RWPE2 (cell line): ENCODE measurements around the gene SH3PXD2A.

ENCODE experiments used
- ATAC-seq: fragments of 200-7000 bp; cut with Tn5 transposase; 3 replicates; pipeline ENCODE4 v1.9.1; 2021; ENCODE audit warnings: low read depth
- DNase-seq: peaks from one replicate; pipeline ENCODE4 v3.0.0-alpha.2; 2020; ENCODE audit warnings: low spot score
- H3K27ac ChIP-seq: fragments of 450-650 bp; 2 replicates; pipeline ENCODE4 v1.5.1; 2017; ENCODE audit warnings: mild to moderate bottlenecking; ENCODE audit not compliant: poor library complexity, severe bottlenecking
- H3K27me3 ChIP-seq: fragments of 250-450 bp; sonication (Bioruptor Pico); 2 replicates; pipeline ENCODE4 v1.5.1; 2021; ENCODE audit warnings: mild to moderate bottlenecking, moderate library complexity; ENCODE audit not compliant: insufficient read depth, poor library complexity, severe bottlenecking
- H3K36me3 ChIP-seq: fragments of 250-450 bp; sonication (Bioruptor Pico); 2 replicates; pipeline ENCODE4 v1.5.1; 2020; ENCODE audit warnings: low read depth, mild to moderate bottlenecking, moderate library complexity
- H3K4me1 ChIP-seq: fragments of 250-450 bp; sonication (Bioruptor Pico); 2 replicates; pipeline ENCODE4 v1.5.1; 2021; ENCODE audit warnings: mild to moderate bottlenecking, moderate library complexity; ENCODE audit not compliant: insufficient read depth, poor library complexity, severe bottlenecking
- H3K4me3 ChIP-seq: fragments of 250-450 bp; sonication (Bioruptor Pico); 2 replicates; pipeline ENCODE4 v1.5.1; 2021; ENCODE audit warnings: mild to moderate bottlenecking, moderate library complexity; ENCODE audit not compliant: severe bottlenecking
- H3K9me3 ChIP-seq: fragments of 250-450 bp; sonication (Bioruptor Pico); 2 replicates; pipeline ENCODE4 v1.5.1; 2021; ENCODE audit warnings: mild to moderate bottlenecking, moderate library complexity; ENCODE audit not compliant: severe bottlenecking
- TF ChIP-seq, protein P1 (sequence below): fragments of 450-650 bp; IDR thresholded peaks from one replicate; pipeline ENCODE4 v1.5.1; 2017; ENCODE audit warnings: mild to moderate bottlenecking, moderate library complexity; ENCODE audit not compliant: poor library complexity, severe bottlenecking

Gene SH3PXD2A

DNA sequence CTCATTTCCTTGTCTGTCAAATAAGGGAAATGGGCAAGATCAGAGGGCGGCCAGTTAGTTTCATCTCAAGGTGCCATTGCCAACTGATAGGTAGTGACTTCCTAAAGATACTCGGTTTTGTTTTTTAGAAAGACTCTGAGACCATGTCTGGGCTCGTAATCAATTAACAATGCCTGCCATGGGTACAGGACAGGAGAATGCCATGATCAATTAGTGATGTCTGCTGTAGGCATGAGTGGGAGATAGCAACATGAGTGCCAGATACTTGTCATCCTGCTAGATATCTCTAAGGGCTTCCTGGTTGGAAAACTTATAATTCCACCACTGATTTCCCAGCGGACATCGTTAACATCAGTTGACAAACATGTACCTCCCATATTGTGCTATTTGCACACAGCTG is 64.8 kb downstream of the SH3PXD2A start:
- TF ChIP-seq, protein P1, sequence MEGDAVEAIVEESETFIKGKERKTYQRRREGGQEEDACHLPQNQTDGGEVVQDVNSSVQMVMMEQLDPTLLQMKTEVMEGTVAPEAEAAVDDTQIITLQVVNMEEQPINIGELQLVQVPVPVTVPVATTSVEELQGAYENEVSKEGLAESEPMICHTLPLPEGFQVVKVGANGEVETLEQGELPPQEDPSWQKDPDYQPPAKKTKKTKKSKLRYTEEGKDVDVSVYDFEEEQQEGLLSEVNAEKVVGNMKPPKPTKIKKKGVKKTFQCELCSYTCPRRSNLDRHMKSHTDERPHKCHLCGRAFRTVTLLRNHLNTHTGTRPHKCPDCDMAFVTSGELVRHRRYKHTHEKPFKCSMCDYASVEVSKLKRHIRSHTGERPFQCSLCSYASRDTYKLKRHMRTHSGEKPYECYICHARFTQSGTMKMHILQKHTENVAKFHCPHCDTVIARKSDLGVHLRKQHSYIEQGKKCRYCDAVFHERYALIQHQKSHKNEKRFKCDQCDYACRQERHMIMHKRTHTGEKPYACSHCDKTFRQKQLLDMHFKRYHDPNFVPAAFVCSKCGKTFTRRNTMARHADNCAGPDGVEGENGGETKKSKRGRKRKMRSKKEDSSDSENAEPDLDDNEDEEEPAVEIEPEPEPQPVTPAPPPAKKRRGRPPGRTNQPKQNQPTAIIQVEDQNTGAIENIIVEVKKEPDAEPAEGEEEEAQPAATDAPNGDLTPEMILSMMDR, result no peak
- Histone ChIP-seq H3K36me3 (peaks cover 52% of the 10 kb centered on the region), H3K27ac (peak overlapping the region; percentile 27), H3K4me1 (peaks cover 27% of the 10 kb centered on the region), H3K27me3 (no peaks in the 10 kb centered on the region), H3K4me3 (no peak overlapping the region), H3K9me3 (no peaks in the 10 kb centered on the region)
- no peak for DNase-seq
- ATAC-seq, result no peak

DNA sequence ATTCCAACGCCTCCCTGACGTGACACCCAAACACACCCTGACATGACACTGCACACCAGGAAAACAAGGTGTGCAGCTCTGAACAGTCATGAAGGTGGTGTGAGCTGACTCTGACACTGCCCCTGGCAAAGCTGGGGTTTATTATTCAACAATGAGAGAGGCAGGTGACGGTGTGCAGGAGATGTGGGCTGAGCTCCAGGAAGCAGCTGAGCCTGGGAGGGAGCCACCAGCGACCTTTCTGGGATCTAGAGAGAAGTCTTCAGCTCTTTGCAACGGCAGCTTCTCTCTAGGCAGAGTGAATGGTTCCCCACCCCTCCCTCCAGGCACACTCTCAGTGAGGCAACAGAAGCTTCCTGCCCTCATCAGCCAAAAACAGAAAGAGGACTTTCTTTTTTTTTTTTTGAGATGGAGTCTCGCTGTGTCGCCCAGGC is 65.6 kb downstream of the SH3PXD2A start:
- TF ChIP-seq, protein P1, result no peak
- ATAC-seq (peak; percentile 47), DNase-seq (no peak)
- H3K4me1 ChIP-seq, result peaks cover 35% of the 10 kb centered on the region
- no peaks in the 10 kb centered on the region for H3K9me3 ChIP-seq
- H3K27ac ChIP-seq, result peak overlapping the region; percentile 27
- H3K36me3 ChIP-seq, result peaks cover 46% of the 10 kb centered on the region
- H3K4me3 ChIP-seq, result no peak overlapping the region
- H3K27me3 ChIP-seq, result no peaks in the 10 kb centered on the region

- peaks cover 39% of the 10 kb centered on the region for H3K4me1 ChIP-seq
- peaks cover 43% of the 10 kb centered on the region for H3K36me3 ChIP-seq
- H3K27ac ChIP-seq, result peak overlapping the region; percentile 27
- H3K4me3 ChIP-seq, result no peak overlapping the region
- DNase-seq, result no peak
- H3K27me3 ChIP-seq, result no peaks in the 10 kb centered on the region
- no peak for ATAC-seq
- H3K9me3 ChIP-seq, result no peaks in the 10 kb centered on the region
- TF ChIP-seq, protein P1, result no peak
Observed at GRCh38 chr10:103789161-103789560, 66.2 kb downstream of the SH3PXD2A start.

DNA sequence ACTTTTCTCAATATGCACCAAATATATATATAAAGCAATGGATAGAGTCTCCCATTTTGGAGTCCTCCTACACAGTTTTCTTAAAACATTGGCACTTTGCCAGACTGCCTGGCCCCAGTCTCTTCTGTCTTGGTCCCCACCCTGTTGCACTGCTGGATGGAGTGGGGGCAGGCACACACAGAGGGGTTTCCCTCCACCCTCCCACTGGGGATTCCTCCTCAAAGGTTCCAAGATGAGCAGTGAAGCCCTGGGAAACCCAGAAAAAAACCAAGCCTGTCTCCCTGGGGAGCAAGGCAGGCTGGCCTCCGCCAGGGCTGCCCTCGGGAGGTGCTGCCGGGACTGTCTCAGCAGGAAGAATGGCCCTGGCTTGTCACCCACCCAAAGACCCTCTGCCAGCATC is 68.0 kb downstream of the SH3PXD2A start:
- TF ChIP-seq, protein P1, result no peak
- no peaks in the 10 kb centered on the region for H3K27me3 ChIP-seq
- no peak overlapping the region for H3K27ac ChIP-seq
- DNase-seq (no peak), ATAC-seq (no peak)
- H3K36me3 ChIP-seq, result peaks cover 27% of the 10 kb centered on the region
- H3K4me1 ChIP-seq, result peaks cover 25% of the 10 kb centered on the region
- no peak overlapping the region for H3K4me3 ChIP-seq
- H3K9me3 ChIP-seq, result no peaks in the 10 kb centered on the region

DNA sequence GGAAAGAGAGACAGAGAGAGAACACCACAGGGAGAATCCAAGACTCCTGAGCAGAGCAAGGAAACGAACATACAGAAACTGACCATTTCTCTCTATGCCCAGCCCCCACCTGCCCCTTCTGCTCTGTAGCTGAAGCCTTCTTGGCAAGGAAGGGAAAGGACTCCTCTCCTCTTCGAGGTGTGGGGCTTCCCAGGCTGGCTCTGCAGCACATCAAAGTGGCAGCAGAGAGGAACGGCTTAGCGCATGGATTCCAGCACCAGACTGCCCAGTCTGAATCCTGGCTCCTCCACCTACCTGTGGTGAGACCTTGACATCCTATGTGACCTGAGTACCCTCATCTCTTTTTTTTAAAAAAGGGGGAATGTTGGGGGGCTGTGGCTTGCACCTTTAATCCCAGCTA is 69.4 kb downstream of the SH3PXD2A start:
- Histone ChIP-seq H3K4me3 (no peak overlapping the region), H3K27ac (no peak overlapping the region), H3K9me3 (no peaks in the 10 kb centered on the region), H3K27me3 (no peaks in the 10 kb centered on the region), H3K36me3 (peaks cover 18% of the 10 kb centered on the region), H3K4me1 (peaks cover 36% of the 10 kb centered on the region)
- no peak for ATAC-seq
- no peak for DNase-seq
- TF ChIP-seq, protein P1, result no peak
